ENCODE results near the gene RAD9A.

The RAD9A gene

DNA sequence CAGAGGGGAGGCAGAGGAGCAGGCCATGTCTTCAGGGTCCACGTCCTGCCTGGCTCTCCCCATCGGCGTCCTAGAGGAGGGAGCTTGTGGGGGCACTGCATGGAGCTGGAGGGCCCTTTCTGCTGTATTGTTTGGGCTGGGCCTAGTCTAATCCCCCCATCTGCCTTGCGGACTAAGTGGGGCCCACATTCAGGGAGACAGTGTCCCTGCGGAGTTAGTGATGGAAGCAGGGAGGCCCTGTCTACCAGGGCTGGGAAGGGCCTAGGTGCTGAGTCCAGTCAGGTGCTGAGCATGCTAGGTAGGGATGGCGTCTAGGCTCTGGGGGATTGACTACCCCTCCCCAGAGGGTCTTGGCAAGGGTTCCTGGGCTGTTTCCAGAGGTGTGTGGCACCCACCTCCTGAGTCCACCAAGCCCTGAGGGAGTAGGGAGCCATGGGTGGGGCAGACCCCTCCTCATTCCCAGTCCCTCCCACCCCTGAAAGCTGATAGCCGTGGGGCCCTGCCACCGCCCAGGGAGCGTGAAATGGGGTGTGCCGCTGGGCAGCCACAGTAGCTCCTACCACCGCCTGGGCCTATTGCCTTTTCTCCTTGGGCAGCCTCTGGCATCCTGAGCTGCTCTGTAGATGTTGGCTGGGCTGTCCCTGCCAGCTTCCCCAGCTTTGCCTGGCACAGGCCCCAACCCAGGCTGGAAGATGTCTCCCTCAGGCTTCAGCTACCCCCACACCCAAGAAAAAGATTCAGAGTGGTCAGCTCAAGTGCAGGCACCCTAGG lies 36.6 kb upstream of the RAD9A start:
- TF ChIP-seq, protein P1, sequence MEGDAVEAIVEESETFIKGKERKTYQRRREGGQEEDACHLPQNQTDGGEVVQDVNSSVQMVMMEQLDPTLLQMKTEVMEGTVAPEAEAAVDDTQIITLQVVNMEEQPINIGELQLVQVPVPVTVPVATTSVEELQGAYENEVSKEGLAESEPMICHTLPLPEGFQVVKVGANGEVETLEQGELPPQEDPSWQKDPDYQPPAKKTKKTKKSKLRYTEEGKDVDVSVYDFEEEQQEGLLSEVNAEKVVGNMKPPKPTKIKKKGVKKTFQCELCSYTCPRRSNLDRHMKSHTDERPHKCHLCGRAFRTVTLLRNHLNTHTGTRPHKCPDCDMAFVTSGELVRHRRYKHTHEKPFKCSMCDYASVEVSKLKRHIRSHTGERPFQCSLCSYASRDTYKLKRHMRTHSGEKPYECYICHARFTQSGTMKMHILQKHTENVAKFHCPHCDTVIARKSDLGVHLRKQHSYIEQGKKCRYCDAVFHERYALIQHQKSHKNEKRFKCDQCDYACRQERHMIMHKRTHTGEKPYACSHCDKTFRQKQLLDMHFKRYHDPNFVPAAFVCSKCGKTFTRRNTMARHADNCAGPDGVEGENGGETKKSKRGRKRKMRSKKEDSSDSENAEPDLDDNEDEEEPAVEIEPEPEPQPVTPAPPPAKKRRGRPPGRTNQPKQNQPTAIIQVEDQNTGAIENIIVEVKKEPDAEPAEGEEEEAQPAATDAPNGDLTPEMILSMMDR (IDR thresholded peaks at IDR 0.05; ENCODE audit: extremely low read depth, missing control alignments) = no peak
- DNase-seq (ENCODE audit: low spot score) = no peak

DNA sequence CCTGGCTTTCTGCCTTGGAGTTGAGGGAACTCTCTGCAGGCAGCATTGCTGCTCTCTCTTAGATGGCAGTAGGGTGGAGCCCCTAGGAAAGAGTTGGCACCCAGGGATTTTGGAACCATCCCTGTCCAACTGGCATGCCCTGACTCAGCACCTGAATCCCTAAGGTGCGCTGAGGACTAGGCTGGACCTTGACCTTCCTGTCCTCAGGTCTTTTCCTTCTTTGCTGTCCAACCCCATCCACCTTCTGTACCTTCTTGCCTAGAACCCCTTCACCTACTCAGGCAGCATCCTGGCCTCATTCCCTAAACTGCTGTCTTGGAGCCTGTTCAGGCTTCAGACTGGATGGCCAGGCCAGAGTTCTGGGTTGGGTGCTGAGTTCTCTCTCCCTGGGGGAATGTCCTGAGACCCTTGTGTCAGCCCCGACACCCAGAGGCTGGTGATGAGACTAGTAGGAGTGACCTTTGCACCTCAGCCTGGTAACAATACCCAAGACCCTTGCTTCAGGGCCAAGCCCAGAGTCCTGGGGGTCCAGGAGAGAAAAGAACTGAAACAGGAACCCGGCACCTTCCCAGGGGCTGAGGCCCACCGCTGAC lies 35.9 kb upstream of the RAD9A start:
- TF ChIP-seq, protein P1 (IDR thresholded peaks at IDR 0.05; ENCODE audit: extremely low read depth, missing control alignments) = no peak
- no peak for DNase-seq (ENCODE audit: low spot score)

DNA sequence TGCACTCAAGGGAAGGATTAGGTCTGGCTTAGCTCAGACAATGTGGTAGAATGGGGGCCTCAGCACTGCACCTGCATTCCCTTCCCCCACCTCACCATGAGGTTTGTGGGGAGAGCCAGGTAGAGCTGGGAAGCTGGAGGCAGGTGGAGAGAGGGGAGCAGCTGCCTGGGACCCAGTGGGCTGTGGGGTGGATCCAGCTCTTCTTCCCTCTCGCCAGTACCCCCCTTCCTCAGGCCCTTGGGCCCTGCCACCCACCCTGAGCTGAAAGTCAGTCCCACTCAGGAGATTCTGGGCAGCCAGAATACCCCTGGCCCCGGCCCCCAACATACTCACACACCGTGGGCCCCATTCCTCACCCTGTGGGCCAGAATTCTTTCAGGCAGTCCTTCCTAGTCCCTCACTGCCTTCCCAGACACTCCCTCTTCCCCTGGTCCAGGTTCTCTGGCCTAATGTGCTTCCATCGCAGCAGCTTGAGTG lies 35.4 kb upstream of the RAD9A start:
- DNase-seq (ENCODE audit: low spot score) = no peak
- TF ChIP-seq, protein P1 (IDR thresholded peaks at IDR 0.05; ENCODE audit: extremely low read depth, missing control alignments) = no peak

DNA sequence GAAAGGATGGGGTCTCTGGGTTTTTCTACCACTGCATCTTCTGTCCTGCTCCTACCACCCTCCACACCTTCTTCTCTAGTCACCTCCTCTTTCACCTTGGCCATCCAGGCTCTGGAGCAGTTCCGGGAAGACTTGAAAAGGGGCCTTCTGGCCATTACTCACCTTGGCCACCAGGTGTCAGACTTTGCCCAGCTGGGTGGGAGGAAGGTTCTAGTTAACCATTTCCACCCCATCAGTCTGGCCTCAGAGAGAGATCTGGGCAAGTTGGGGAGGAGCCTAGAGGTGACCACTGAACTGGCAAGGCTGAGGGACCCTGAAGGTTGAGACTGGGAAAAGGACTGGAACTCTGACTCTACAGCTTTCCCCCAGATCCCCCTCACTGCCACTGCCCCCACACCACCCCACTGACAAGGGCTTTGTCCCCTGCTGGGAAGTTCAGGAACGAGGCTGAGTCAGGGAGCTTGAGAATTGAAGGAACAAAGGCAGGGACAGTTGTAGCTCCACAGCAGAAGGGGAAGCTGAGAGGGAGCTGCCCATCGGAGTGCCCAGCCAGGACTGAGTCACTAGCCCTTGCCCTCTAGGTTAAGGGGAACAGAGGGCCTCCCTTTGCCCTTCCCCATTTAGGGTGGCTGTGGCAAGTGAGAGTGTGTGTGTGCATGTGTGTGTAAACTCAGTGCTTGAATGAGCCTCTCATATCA lies 34.8 kb upstream of the RAD9A start:
- TF ChIP-seq, protein P1 (IDR thresholded peaks at IDR 0.05; ENCODE audit: extremely low read depth, missing control alignments) = peak; percentile 87

DNA sequence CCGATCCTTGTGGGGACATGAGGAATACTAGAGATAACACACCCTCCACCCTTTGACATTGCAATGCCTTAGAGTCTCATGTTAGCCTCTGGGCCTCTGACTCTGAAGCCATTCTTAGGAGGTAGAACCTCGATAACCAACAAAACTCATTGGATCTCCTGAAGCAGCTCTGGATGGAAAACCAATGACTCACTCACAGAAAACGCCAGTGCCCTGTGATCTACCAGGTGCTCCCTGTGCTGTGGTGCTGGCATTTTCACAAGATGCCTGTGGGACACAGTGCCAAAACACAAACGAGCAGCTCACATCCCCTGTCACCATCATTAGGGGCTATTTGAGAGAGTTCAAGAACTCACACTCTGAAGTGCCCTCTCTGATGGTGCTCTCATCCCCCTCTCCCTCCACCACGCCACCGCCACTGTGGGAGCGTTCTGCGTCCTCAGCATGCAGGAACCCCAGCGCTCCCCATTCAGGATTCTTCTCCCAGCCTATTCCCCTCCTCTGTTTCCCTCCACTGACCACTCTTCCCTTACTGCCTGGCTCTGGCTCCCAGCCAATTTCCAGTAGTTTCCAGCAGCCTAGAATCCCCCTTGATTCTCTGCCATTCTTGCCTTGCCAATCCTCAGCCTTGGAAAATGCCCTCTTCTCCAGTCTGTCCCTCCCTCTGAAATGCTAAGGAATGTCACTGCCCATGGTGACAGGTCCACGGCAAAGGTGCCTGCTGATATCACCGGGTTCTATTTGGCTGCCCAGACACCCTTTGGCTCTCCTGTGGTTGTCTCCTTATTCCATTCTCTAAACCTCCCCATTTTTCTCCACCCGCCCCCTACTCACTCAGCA lies 33.7 kb upstream of the RAD9A start:
- no peak for DNase-seq (ENCODE audit: low spot score)
- TF ChIP-seq, protein P1 (IDR thresholded peaks at IDR 0.05; ENCODE audit: extremely low read depth, missing control alignments) = no peak

More for the DNA sequence above, 34.8 kb upstream of the RAD9A start:
- peak; percentile 81 for DNase-seq (ENCODE audit: low spot score)

DNA sequence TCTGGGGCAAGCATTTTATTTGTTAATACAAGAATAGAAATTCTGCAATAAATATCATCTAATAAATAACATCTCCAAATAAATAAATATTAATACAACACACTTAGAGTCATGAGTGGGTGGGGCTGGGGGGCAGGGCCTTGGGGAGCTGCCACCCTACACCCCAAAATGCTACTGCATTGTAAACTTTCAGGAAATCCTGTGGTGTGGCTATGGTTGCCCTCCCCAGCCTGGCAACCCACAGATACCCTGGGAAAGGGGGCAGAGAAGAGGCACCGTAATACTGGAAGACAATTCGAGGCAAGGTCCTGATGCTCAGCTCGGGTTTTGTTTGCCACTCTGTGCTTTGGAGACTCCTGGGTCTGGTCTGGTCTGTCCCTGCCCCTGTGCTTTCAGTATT lies 27.6 kb upstream of the RAD9A start:
- TF ChIP-seq, protein P1 (IDR thresholded peaks at IDR 0.05; ENCODE audit: extremely low read depth, missing control alignments) = no peak
- no peak for DNase-seq (ENCODE audit: low spot score)

Measured in GM20000 (cell line).